OCI-LY7 (cell line): ENCODE results near the gene UMAD1. TPM values are rescaled to one million over a fixed set of nuclear protein-coding genes. Genes with fewer than 3 reads are reported as not detected.

ENCODE experiments used
- BruUV-seq: library from RNA; stranded (reverse); fragments of 400-500 nt; replicated peaks from 2 replicates; lab custom pipeline; 2021; lab: Mats Ljungman, UMichigan
- CTCF ChIA-PET: fragments of 300-600 bp; sonication (Branson Sonifier 250); formaldehyde crosslinking; loops from one replicate; lab custom pipeline; 2022; ENCODE audit warnings: antibody characterized with exemption; ENCODE audit not compliant: unreplicated experiment; lab: Charles Lee
- POLR2A ChIA-PET: fragments of 300-600 bp; sonication (Branson Sonifier 250); formaldehyde crosslinking; loops from one replicate; lab custom pipeline; 2022; ENCODE audit warnings: antibody characterized with exemption; lab: Charles Lee
- DNase-seq: peaks from one replicate; pipeline ENCODE4 v3.0.0-alpha.2; 2015; ENCODE audit warnings: low spot score
- H2AFZ ChIP-seq: fragments of 200-600 bp; sonication (generic), shearing (Covaris generic); 2 replicates; pipeline ENCODE4 v1.6.1; 2014; ENCODE audit warnings: mild to moderate bottlenecking, antibody characterized with exemption, low read length, moderate library complexity
- H3K27ac ChIP-seq: fragments of 200-600 bp; sonication (generic); 2 replicates; pipeline ENCODE4 v1.5.1; 2014; ENCODE audit warnings: mixed run types, low read depth, mild to moderate bottlenecking, moderate library complexity, low read length, inconsistent platforms; ENCODE audit not compliant: poor library complexity, severe bottlenecking
- H3K36me3 ChIP-seq: fragments of 200-600 bp; sonication (generic); 2 replicates; pipeline ENCODE4 v1.6.1; 2014; ENCODE audit warnings: mild to moderate bottlenecking, antibody characterized with exemption, low read length, moderate library complexity, mixed read lengths; ENCODE audit not compliant: insufficient read depth
- H3K4me1 ChIP-seq: fragments of 200-600 bp; sonication (generic); 2 replicates; pipeline ENCODE4 v1.5.1; 2014; ENCODE audit warnings: mild to moderate bottlenecking, low read length; ENCODE audit not compliant: insufficient read depth, poor library complexity, severe bottlenecking
- H3K4me2 ChIP-seq: fragments of 200-600 bp; sonication (generic); 2 replicates; pipeline ENCODE4 v1.6.1; 2014; ENCODE audit warnings: mild to moderate bottlenecking, low read length
- H3K4me3 ChIP-seq: fragments of 200-600 bp; sonication (generic); 2 replicates; pipeline ENCODE4 v1.5.1; 2014; ENCODE audit warnings: mild to moderate bottlenecking, low read depth, low read length; ENCODE audit not compliant: poor library complexity, severe bottlenecking
- H3K79me2 ChIP-seq: fragments of 200-600 bp; sonication (generic); 2 replicates; pipeline ENCODE4 v1.6.1; 2016; ENCODE audit warnings: low read depth, mild to moderate bottlenecking, low read length, moderate library complexity, mixed read lengths; ENCODE audit not compliant: insufficient read depth
- H3K9me2 ChIP-seq: fragments of 200-600 bp; sonication (generic); 2 replicates; pipeline ENCODE4 v1.6.1; 2016; ENCODE audit warnings: mild to moderate bottlenecking, low read length, mixed read lengths; ENCODE audit not compliant: insufficient read depth
- H3K9me3 ChIP-seq: fragments of 200-600 bp; sonication (generic); 2 replicates; pipeline ENCODE4 v1.6.1; 2014; ENCODE audit warnings: mild to moderate bottlenecking, mixed run types, low read length, mixed read lengths
- H4K20me1 ChIP-seq: fragments of 200-600 bp; sonication (generic); 2 replicates; pipeline ENCODE4 v1.6.1; 2014; ENCODE audit warnings: mild to moderate bottlenecking, antibody characterized with exemption, low read length, moderate library complexity, mixed read lengths; ENCODE audit not compliant: insufficient read depth
- CTCF ChIP-seq: fragments of 200-600 bp; sonication (generic); conservative IDR thresholded peaks from 2 replicates; pipeline ENCODE4 v1.5.1; 2014; ENCODE audit warnings: mild to moderate bottlenecking, antibody characterized with exemption, low read length, moderate library complexity, mixed read lengths
- EZH2phosphoT487 ChIP-seq: fragments of 200-600 bp; sonication (generic); IDR thresholded peaks from 2 replicates; pipeline ENCODE4 v1.6.1; 2018; ENCODE audit warnings: low read depth, borderline replicate concordance, mild to moderate bottlenecking, mixed run types, antibody characterized with exemption, low read length, moderate library complexity, mixed read lengths
- intact Hi-C: fragments of 100-400 bp; cut with micrococcal nuclease; formaldehyde crosslinking; loops from one replicate; pipeline ENCODE4 v1.10.0; 2022; ENCODE audit not compliant: unreplicated experiment
- total RNA-seq, 2 experiments: library from RNA; depleted of rRNA in 1 of 2; stranded (reverse); fragments of >200 nt in 1 of 2; shearing (Covaris generic) in 1 of 2; gene quantifications; 2 replicates each; pipeline ENCODE4 v1.2.3, GENCODE V29; 2014 to 2022

The UMAD1 gene
- total RNA-seq, 2 experiments from 2014 or later, result 8.7 to 15.2 TPM

DNA sequence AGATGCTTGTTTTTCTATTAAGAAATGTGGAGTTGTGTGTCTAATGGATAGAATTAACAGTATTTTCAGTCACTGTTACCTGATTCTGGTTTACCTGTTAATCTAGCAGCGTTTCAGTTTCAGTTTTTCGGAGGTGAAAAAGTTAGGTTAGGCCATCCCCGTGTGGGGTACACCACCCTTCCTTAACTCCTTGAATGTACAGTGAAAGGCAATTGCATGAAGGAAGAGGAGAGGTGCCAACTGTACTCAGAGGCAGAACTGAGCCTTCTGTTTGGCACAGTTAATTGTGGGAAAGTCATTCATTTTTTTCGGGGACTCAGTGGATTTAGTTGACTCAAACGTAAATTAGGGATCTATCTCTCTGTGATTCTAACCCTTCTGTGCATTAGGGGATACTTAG is 42.3 kb downstream of the UMAD1 start:
- no peak overlapping the region for H3K4me3 ChIP-seq
- ChIA-PET CTCF (no interaction called here), POLR2A (no interaction called here)
- no peaks in the 10 kb centered on the region for H4K20me1 ChIP-seq
- H3K4me2 ChIP-seq, result no peak overlapping the region
- TF ChIP-seq EZH2phosphoT487, result no peak
- no peak for TF ChIP-seq CTCF
- H3K36me3 ChIP-seq, result peaks cover 3% of the 10 kb centered on the region
- no peaks in the 10 kb centered on the region for H3K9me3 ChIP-seq
- no peak overlapping the region for H3K27ac ChIP-seq
- BruUV-seq, result no TSS peak
- H3K4me1 ChIP-seq, result peaks cover 6% of the 10 kb centered on the region
- no peak for DNase-seq
- H3K9me2 ChIP-seq, result no peaks in the 10 kb centered on the region
- H3K79me2 ChIP-seq, result no peaks in the 10 kb centered on the region
- H2AFZ ChIP-seq, result no peak overlapping the region
- intact Hi-C loops, result no loop called here

DNA sequence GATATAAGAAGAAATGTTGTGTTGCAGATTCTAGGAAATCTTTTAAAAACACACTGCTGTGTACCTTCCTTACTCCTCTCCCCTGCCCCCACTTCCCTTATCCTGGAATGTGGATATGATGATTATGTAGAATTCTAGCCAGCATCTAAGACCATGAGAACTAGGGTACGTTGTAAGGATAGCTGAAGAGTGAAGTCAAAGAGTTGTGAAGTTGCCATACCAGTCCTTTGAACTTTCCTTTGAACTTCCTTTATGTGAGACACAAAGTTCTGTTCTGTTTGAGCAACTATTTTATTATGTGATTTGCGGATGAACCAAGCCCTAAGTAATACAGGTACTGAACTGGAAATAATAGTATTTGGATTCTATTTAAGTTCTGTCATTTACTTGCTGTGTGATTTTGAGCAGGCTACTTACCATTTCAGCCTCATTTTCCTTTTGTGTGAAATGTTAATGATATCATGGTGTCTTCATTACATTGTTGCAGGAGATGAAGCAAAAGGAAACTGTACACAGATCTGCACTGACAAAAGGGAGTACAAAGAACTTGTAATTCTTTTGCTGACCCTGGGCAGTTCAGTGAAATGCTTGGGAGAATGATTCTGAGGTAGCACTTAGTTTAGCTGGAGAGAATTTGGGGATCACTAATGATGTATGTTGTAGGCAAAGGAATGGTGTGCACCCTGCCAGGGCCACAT is 46.4 kb downstream of the UMAD1 start:
- POLR2A ChIA-PET, result no interaction called here
- Histone ChIP-seq H2AFZ (no peak overlapping the region), H3K9me2 (no peaks in the 10 kb centered on the region), H3K4me3 (no peak overlapping the region), H3K4me1 (peaks cover 2% of the 10 kb centered on the region), H3K79me2 (no peaks in the 10 kb centered on the region), H4K20me1 (no peaks in the 10 kb centered on the region), H3K9me3 (no peaks in the 10 kb centered on the region), H3K27ac (no peak overlapping the region), H3K4me2 (no peak overlapping the region), H3K36me3 (no peaks in the 10 kb centered on the region)
- TF ChIP-seq EZH2phosphoT487 (no peak), CTCF (no peak)
- CTCF ChIA-PET, result no interaction called here
- intact Hi-C loops, result no loop called here
- BruUV-seq, result no TSS peak
- DNase-seq, result no peak

DNA sequence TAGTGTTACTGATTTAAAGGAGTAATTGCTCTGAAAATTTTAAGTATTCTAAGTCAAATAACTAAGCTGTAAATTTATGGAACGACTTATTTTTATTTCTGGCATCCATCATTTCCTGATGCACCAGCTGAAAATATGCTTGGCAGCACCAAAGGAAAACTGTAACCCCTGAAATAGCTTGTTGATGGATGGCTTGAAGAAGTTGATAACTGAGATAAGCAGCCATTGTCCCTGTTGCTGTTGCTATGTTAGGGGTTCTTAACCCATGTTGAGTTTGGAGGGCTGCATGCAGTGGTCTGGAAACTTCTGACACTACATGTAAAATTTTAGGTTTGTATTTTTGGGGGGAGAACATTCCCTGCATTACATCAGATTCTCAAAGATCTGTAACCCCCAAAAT is 47.2 kb downstream of the UMAD1 start:
- H3K9me2 ChIP-seq, result no peaks in the 10 kb centered on the region
- no peaks in the 10 kb centered on the region for H3K79me2 ChIP-seq
- H2AFZ ChIP-seq, result no peak overlapping the region
- H3K9me3 ChIP-seq, result no peaks in the 10 kb centered on the region
- no peaks in the 10 kb centered on the region for H3K36me3 ChIP-seq
- H3K27ac ChIP-seq, result no peak overlapping the region
- BruUV-seq, result no TSS peak
- ChIA-PET POLR2A (interaction anchor here (0.6 to 1.2 kb wide), 8 partner anchors 8 to 481 kb away, joined by 3 to 5 read pairs (median 4); no protein-coding TSS in a partner anchor), CTCF (no interaction called here)
- no peaks in the 10 kb centered on the region for H4K20me1 ChIP-seq
- intact Hi-C loops, result no loop called here
- no peak overlapping the region for H3K4me2 ChIP-seq
- DNase-seq, result no peak
- H3K4me1 ChIP-seq, result no peaks in the 10 kb centered on the region
- no peak overlapping the region for H3K4me3 ChIP-seq
- TF ChIP-seq CTCF, result no peak
- TF ChIP-seq EZH2phosphoT487, result no peak
